GM23248 (cell line): ENCODE data around the gene GNAS.

Experiments used
- EZH2 ChIP-seq: fragments of 200-600 bp; sonication (generic); IDR thresholded peaks from 2 replicates; pipeline ENCODE4 v1.6.1; 2018; ENCODE audit warnings: antibody characterized with exemption, mild to moderate bottlenecking; ENCODE audit not compliant: insufficient read depth, poor library complexity, severe bottlenecking
- EZH2phosphoT487 ChIP-seq: fragments of 200-600 bp; sonication (generic); IDR thresholded peaks from 2 replicates; pipeline ENCODE4 v1.6.1; 2018; ENCODE audit warnings: antibody characterized with exemption, moderate library complexity, mild to moderate bottlenecking, low read depth; ENCODE audit not compliant: insufficient read depth

DNA sequence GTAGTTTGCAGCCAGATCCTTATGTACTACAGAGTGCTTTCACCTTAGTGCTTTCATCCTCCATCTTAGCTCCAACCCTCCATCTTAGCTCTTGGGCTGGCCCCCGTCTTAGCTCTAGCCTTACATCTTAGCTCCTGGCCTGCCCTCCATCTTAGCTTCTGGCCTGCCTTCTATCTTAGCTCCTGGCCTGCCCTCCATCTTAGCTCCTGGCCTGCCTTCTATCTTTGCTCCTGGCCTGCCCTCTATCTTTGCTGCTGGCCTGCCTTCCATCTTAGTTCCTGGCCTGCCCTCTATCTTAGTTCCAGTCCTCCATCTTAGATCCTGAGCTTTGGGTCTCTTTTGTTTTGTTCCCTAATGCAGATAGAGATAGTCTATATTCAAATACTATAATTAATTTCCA, 22.0 kb downstream of the GNAS start:
- no peak for TF ChIP-seq EZH2
- TF ChIP-seq EZH2phosphoT487 = no peak
